ENCODE data around the gene DUS2. TPM values are rescaled to one million over a fixed set of nuclear protein-coding genes. Genes with fewer than 3 reads are reported as not detected.

The DUS2 gene
- total and polyA plus RNA-seq, 2 of the 8 experiments (the other 6 are each of a cell fraction or from before 2014, with no cell fraction given) = 17.2 to 27.0 TPM

DNA sequence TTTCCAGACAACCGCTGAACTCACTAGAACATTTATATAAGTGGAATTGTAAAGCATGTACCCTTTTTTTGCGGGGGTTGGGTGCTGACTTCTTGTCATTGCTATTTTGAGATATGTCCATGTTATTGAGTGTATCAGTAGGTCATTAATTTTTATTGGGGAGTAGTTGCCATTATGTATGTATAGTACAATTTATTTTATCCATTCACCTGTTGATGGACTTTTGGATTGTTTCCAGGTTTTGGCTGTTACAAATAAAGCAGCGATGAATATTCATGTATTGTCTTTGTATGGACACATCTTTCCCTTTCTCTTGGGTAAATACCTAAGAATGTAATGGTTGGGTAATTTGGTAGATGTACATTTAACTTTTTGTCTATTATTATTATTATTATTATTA, 74.8 kb downstream of the DUS2 start:
- H4K8ac ChIP-seq (ENCODE audit: extremely low read depth, insufficient read depth, low read length) = no peak overlapping the region
- no peak overlapping the region for H3K4me2 ChIP-seq (ENCODE audit: insufficient read depth in 1 of 2, low read depth in 2 of 2, low read length in 2 of 2)
- H3K4me1 ChIP-seq (replicated peaks in 1 of 4; ENCODE audit: control insufficient read depth in 3 of 4, insufficient read depth in 4 of 4, low read length in 3 of 4) = peaks cover 0 to 12% (median 2%) of the 10 kb centered on the region in 4 experiments; a peak in 4 of 7 replicates
- DNase-seq (ENCODE audit: low read depth in 1 of 2, low spot score in 2 of 2) (no peak), FAIRE-seq (no peak)
- no peak overlapping the region for H2BK5ac ChIP-seq (ENCODE audit: low read depth, low read length)
- H4K20me1 ChIP-seq (replicated peaks in 1 of 2; ENCODE audit: control insufficient read depth in 1 of 2, insufficient read depth in 2 of 2, low read length in 2 of 2) = peaks cover 4 to 11% of the 10 kb centered on the region in 2 experiments
- H4K91ac ChIP-seq (replicated peaks; ENCODE audit: insufficient read length, low read length) = no peak overlapping the region
- ChIA-PET CTCF (ENCODE audit: partially characterized antibody) (interaction anchor here (1.0 to 5.7 kb wide), 2 partner anchors 33 to 131 kb away, joined by 3 to 68 read pairs; no protein-coding TSS in a partner anchor), POLR2A (ENCODE audit: partially characterized antibody) (interaction anchor here (0.6 to 2.6 kb wide), 2 partner anchors 13 to 22 kb away, joined by 3 to 7 read pairs; partner anchors contain the start of gene NFATC3)
- no peak overlapping the region for H3K18ac ChIP-seq (ENCODE audit: extremely low read depth, low read length)
- no peak overlapping the region for H2BK15ac ChIP-seq (ENCODE audit: low read length)
- H2BK12ac ChIP-seq (ENCODE audit: low read depth, low read length) = no peak overlapping the region
- no peak overlapping the region for H2BK120ac ChIP-seq (replicated peaks; ENCODE audit: low read depth, low read length)
- H2BK20ac ChIP-seq (ENCODE audit: low read length) = no peak overlapping the region
- H3K9ac ChIP-seq (replicated peaks in 1 of 4; ENCODE audit: extremely low read depth in 1 of 4, low read depth in 3 of 4, low read length in 3 of 4) = no peak overlapping the region
- no peak overlapping the region for H3K14ac ChIP-seq (ENCODE audit: insufficient read length)
- no peak overlapping the region for H2AFZ ChIP-seq (ENCODE audit: low read length)
- no peak overlapping the region for H3K23ac ChIP-seq (ENCODE audit: insufficient read length)
- H3K79me2 ChIP-seq (ENCODE audit: control insufficient read depth in 1 of 2, insufficient read depth in 2 of 2, low read length in 2 of 2) = peaks cover 3 to 93% of the 10 kb centered on the region in 2 experiments; a peak in 3 of 4 replicates
- H2AK5ac ChIP-seq (ENCODE audit: low read depth, low read length) = no peak overlapping the region
- H3K56ac ChIP-seq (replicated peaks; ENCODE audit: insufficient read length, low read depth, low read length) = no peak overlapping the region
- no peaks in the 10 kb centered on the region for H3K36me3 ChIP-seq (ENCODE audit: control insufficient read depth in 2 of 4, insufficient read depth in 4 of 4, low read length in 3 of 4)
- no peaks in the 10 kb centered on the region for H3K27me3 ChIP-seq (replicated peaks in 1 of 4; ENCODE audit: control insufficient read depth in 3 of 4, extremely low read depth in 1 of 4, insufficient read depth in 3 of 4, low read length in 3 of 4)
- no peaks in the 10 kb centered on the region for H3K23me2 ChIP-seq (ENCODE audit: low read depth, low read length)
- TF ChIP-seq EP300 (IDR thresholded peaks at IDR 0.05; ENCODE audit: borderline replicate concordance in 1 of 2, low read depth in 2 of 2, low read length in 2 of 2) (no peak), KDM1A (IDR thresholded peaks at IDR 0.05; ENCODE audit: borderline replicate concordance, low read length) (no peak), SIX5 (IDR thresholded peaks at IDR 0.05; ENCODE audit: low read depth, low read length) (no peak), POLR2AphosphoS5 (IDR thresholded peaks at IDR 0.05; ENCODE audit: low read depth, low read length) (no peak)
- TF ChIP-seq, protein P1, sequence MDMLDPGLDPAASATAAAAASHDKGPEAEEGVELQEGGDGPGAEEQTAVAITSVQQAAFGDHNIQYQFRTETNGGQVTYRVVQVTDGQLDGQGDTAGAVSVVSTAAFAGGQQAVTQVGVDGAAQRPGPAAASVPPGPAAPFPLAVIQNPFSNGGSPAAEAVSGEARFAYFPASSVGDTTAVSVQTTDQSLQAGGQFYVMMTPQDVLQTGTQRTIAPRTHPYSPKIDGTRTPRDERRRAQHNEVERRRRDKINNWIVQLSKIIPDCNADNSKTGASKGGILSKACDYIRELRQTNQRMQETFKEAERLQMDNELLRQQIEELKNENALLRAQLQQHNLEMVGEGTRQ (IDR thresholded peaks at IDR 0.05; ENCODE audit: low read length) = no peak
- TF ChIP-seq, protein P2, sequence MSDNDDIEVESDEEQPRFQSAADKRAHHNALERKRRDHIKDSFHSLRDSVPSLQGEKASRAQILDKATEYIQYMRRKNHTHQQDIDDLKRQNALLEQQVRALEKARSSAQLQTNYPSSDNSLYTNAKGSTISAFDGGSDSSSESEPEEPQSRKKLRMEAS (IDR thresholded peaks at IDR 0.05) = no peak
- no peak overlapping the region for H3K4me3 ChIP-seq (ENCODE audit: extremely low read depth in 1 of 4, insufficient read depth in 2 of 4, low read depth in 3 of 4, low read length in 4 of 4)
- no peak overlapping the region for H3K27ac ChIP-seq (ENCODE audit: low read depth, low read length)
- H3K9me3 ChIP-seq (ENCODE audit: insufficient read depth in 2 of 2, low read depth in 1 of 2, low read length in 1 of 2) = no peaks in the 10 kb centered on the region
- H3K79me1 ChIP-seq (ENCODE audit: low read depth, low read length) = peaks cover 9% of the 10 kb centered on the region; the same call in 1 of the 2 replicates
- 97% methylated on average over 3 of the region's 3 CpGs; no CpG with 5 or more reads in 1 of the 2 experiments for WGBS, 2 experiments (ENCODE audit: extremely low coverage in 1 of 2, insufficient coverage in 1 of 2, insufficient read length in 1 of 2, insufficient replicate concordance in 2 of 2, low coverage in 1 of 2, low lambda C conversion rate in 2 of 2, missing lambda C conversion rate in 1 of 2)
- H3K4ac ChIP-seq (replicated peaks; ENCODE audit: insufficient read length, low read depth, low read length) = no peak overlapping the region
- H4K5ac ChIP-seq (ENCODE audit: insufficient read length, low read depth, low read length) = no peak overlapping the region

Measured in H1 (cell line).